Astrocyte (in vitro differentiated cells and primary cell): ENCODE results near the gene OSCP1. TPM values are rescaled to one million over a fixed set of nuclear protein-coding genes. Genes with fewer than 3 reads are reported as not detected.
"Not testable (repeated sequence)": the region's sequence is repeated elsewhere in the genome, so short reads cannot be mapped to it uniquely, and the experiment has no call there.

Source experiments
- DNase-seq: peaks from one replicate; pipeline ENCODE4 v3.0.0-alpha.2; 2010; ENCODE audit warnings: low read depth
- FAIRE-seq: peaks from 2 replicates; lab custom pipeline; 2011; peaks lifted over from hg19 to GRCh38; lab: Jason Lieb, UNC
- H2AFZ ChIP-seq: 2 replicates; pipeline ENCODE4 v1.6.0; 2012; ENCODE audit warnings: low read depth, low read length, inconsistent platforms
- H3K27ac ChIP-seq: 2 replicates; pipeline ENCODE4 v1.5.1; 2011; ENCODE audit warnings: low read depth, low read length, inconsistent platforms
- H3K27me3 ChIP-seq: 2 replicates; pipeline ENCODE4 v1.6.0; 2011; ENCODE audit warnings: low read length, inconsistent platforms; ENCODE audit not compliant: insufficient read depth
- H3K36me3 ChIP-seq: 2 replicates; pipeline ENCODE4 v1.5.1; 2011; ENCODE audit warnings: low read length, inconsistent platforms; ENCODE audit not compliant: insufficient read depth
- H3K4me1 ChIP-seq: 2 replicates; pipeline ENCODE4 v1.5.1; 2011; ENCODE audit warnings: low read length, inconsistent platforms; ENCODE audit not compliant: insufficient read depth
- H3K4me2 ChIP-seq: 2 replicates; pipeline ENCODE4 v1.6.0; 2012; ENCODE audit warnings: low read length, inconsistent platforms
- H3K4me3 ChIP-seq: 2 replicates; pipeline ENCODE4 v1.5.1; 2011; ENCODE audit warnings: low read depth, mild to moderate bottlenecking, low read length, inconsistent platforms; ENCODE audit not compliant: insufficient read depth
- H3K79me2 ChIP-seq: 2 replicates; pipeline ENCODE4 v1.6.0; 2012; ENCODE audit warnings: mild to moderate bottlenecking, low read length, inconsistent platforms; ENCODE audit not compliant: insufficient read depth
- H3K9ac ChIP-seq: 2 replicates; pipeline ENCODE4 v1.6.0; 2012; ENCODE audit warnings: mild to moderate bottlenecking, low read length, inconsistent platforms
- H3K9me3 ChIP-seq: 2 replicates; pipeline ENCODE4 v1.5.1; 2012; ENCODE audit warnings: low read depth, mild to moderate bottlenecking, low read length, inconsistent platforms; ENCODE audit not compliant: insufficient read depth
- H4K20me1 ChIP-seq: 2 replicates; pipeline ENCODE4 v1.6.0; 2012; ENCODE audit warnings: low read length, inconsistent platforms; ENCODE audit not compliant: insufficient read depth
- H3K27ac Mint-ChIP-seq: one replicate; pipeline ENCODE4 v1.8.0; 2021; ENCODE audit warnings: mild to moderate bottlenecking, mixed read lengths; ENCODE audit not compliant: unreplicated experiment
- H3K27me3 Mint-ChIP-seq: one replicate; pipeline ENCODE4 v1.8.0; 2021; ENCODE audit warnings: low read depth, mixed read lengths; ENCODE audit not compliant: unreplicated experiment
- H3K36me3 Mint-ChIP-seq: one replicate; pipeline ENCODE4 v1.8.0; 2021; ENCODE audit warnings: low read depth, mixed read lengths; ENCODE audit not compliant: unreplicated experiment
- H3K4me1 Mint-ChIP-seq: one replicate; pipeline ENCODE4 v1.8.0; 2021; ENCODE audit warnings: low read depth, mixed read lengths; ENCODE audit not compliant: unreplicated experiment
- H3K4me3 Mint-ChIP-seq: one replicate; pipeline ENCODE4 v1.8.0; 2021; ENCODE audit warnings: mild to moderate bottlenecking, moderate library complexity, mixed read lengths; ENCODE audit not compliant: unreplicated experiment
- H3K9me3 Mint-ChIP-seq: one replicate; pipeline ENCODE4 v1.8.0; 2021; ENCODE audit warnings: mild to moderate bottlenecking, mixed read lengths; ENCODE audit not compliant: unreplicated experiment
- EZH2 ChIP-seq: IDR thresholded peaks from 2 replicates; pipeline ENCODE4 v1.6.1; 2012; ENCODE audit warnings: mild to moderate bottlenecking, low read length, inconsistent platforms; ENCODE audit not compliant: insufficient read depth
- total RNA-seq: library from RNA; stranded (reverse); gene quantifications from 2 replicates; pipeline ENCODE4 v1.2.1, GENCODE V29; 2021
- TF ChIP-seq, protein P1 (sequence below): IDR thresholded peaks from 2 replicates; pipeline ENCODE4 v1.5.1; 2011; ENCODE audit warnings: low read depth, mild to moderate bottlenecking, inconsistent platforms, low read length, moderate library complexity; ENCODE audit not compliant: insufficient read depth

OSCP1 gene
- total RNA-seq, 1 donor from 2014 or later, result 6.3 TPM

DNA sequence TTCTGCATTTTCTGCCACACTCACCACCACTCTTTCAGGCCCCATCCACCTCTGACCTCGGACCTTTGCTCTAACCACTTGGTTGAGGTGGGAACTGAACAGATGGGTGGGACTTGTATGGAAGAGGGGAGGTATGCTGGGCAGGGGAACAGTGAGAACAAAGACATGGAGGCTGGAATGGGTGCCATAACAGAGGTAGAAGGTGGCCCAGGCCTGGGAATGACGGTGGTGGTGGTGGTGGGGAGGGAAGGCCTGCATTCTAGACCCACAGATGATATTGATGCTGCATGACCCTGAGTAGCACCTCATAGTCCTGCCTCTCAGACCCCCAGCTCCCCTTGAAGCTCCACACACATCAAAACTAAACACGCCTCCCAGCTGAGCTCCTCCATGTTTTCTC lies 37.7 kb upstream of the OSCP1 start:
- DNase-seq (no peak), FAIRE-seq (no peak)
- H3K9me3 Mint-ChIP-seq, result no peaks in the 10 kb centered on the region
- Histone ChIP-seq H3K27ac (no peak overlapping the region), H3K9me3 (no peaks in the 10 kb centered on the region), H3K4me3 (no peak overlapping the region), H4K20me1 (no peaks in the 10 kb centered on the region), H3K4me2 (no peak overlapping the region), H3K36me3 (no peaks in the 10 kb centered on the region), H3K4me1 (no peaks in the 10 kb centered on the region), H3K27me3 (peaks cover 9% of the 10 kb centered on the region), H3K9ac (no peak overlapping the region), H2AFZ (no peak overlapping the region), H3K79me2 (no peaks in the 10 kb centered on the region)
- no peaks in the 10 kb centered on the region for H3K36me3 Mint-ChIP-seq
- no peak overlapping the region for H3K4me3 Mint-ChIP-seq
- peaks cover 3% of the 10 kb centered on the region for H3K27me3 Mint-ChIP-seq
- TF ChIP-seq, protein P1, sequence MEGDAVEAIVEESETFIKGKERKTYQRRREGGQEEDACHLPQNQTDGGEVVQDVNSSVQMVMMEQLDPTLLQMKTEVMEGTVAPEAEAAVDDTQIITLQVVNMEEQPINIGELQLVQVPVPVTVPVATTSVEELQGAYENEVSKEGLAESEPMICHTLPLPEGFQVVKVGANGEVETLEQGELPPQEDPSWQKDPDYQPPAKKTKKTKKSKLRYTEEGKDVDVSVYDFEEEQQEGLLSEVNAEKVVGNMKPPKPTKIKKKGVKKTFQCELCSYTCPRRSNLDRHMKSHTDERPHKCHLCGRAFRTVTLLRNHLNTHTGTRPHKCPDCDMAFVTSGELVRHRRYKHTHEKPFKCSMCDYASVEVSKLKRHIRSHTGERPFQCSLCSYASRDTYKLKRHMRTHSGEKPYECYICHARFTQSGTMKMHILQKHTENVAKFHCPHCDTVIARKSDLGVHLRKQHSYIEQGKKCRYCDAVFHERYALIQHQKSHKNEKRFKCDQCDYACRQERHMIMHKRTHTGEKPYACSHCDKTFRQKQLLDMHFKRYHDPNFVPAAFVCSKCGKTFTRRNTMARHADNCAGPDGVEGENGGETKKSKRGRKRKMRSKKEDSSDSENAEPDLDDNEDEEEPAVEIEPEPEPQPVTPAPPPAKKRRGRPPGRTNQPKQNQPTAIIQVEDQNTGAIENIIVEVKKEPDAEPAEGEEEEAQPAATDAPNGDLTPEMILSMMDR, result no peak
- no peak for TF ChIP-seq EZH2
- H3K27ac Mint-ChIP-seq, result no peak overlapping the region
- no peaks in the 10 kb centered on the region for H3K4me1 Mint-ChIP-seq

GRCh38 chr1:36487336-36487725 lies 37.1 kb upstream of the OSCP1 start:
- not testable (repeated sequence) for H2AFZ ChIP-seq, H3K4me1 ChIP-seq, H3K9me3 Mint-ChIP-seq, H3K4me2 ChIP-seq, H3K36me3 ChIP-seq, H3K27ac ChIP-seq, H3K4me1 Mint-ChIP-seq, H3K27me3 Mint-ChIP-seq, H3K4me3 Mint-ChIP-seq, H3K9me3 ChIP-seq, FAIRE-seq, H3K27ac Mint-ChIP-seq, H3K36me3 Mint-ChIP-seq, H3K27me3 ChIP-seq, H3K4me3 ChIP-seq, DNase-seq, H4K20me1 ChIP-seq, H3K9ac ChIP-seq, H3K79me2 ChIP-seq

DNA sequence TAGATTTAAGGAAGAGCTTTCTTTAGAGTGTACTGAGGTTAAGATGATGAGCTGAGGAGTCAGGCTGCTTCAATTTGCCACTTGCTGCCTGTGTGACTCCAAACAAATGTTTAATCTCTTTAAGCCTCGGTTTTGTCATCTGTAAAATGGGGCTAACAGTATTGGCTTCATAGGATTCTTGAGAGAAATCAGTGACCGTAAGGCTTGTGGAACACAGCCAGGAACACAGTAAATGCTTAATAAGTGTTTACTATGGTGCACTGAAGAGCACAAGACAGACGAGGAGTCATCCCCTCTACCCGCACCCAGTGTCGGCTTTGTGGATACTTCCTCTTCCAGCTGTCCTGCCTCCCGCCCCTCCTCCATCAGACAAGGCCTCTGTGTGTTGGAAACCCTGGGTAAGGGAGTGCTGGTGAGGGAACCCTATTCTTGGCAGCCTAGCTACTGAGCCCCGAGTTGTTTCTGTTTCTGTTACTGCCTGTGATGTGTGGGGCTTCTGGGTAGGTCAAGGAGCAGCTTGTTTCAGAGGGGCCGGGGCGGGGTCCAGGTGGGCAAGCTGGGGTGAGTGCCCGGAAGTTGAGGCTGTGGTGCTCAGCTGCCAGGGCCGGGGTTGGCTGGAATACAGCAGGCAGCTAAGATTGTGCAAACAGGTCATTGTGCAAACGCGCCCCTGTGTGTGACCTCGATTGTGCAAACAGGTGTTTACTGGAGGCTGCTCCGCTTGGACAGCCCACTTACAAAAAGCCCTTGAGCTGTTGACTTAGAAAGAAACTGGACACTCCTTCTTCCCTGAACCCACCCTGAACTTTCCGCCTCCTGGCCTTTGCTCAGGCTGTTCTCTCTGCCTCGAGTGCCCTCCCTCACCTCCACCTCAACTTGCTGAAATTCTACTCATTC lies 36.4 kb upstream of the OSCP1 start:
- Histone ChIP-seq H4K20me1 (no peaks in the 10 kb centered on the region), H3K4me3 (no peak overlapping the region), H3K79me2 (no peaks in the 10 kb centered on the region), H3K9ac (no peak overlapping the region), H3K4me1 (no peaks in the 10 kb centered on the region), H3K36me3 (no peaks in the 10 kb centered on the region), H3K27me3 (peaks cover 9% of the 10 kb centered on the region), H3K4me2 (no peak overlapping the region), H3K9me3 (no peaks in the 10 kb centered on the region), H2AFZ (no peak overlapping the region), H3K27ac (no peak overlapping the region)
- Mint-ChIP-seq H3K36me3 (no peaks in the 10 kb centered on the region), H3K4me1 (peaks cover 6% of the 10 kb centered on the region), H3K27ac (no peak overlapping the region), H3K27me3 (peaks cover 9% of the 10 kb centered on the region), H3K9me3 (no peaks in the 10 kb centered on the region), H3K4me3 (no peak overlapping the region)
- DNase-seq (no peak), FAIRE-seq (no peak)
- no peak for TF ChIP-seq EZH2
- TF ChIP-seq, protein P1, result no peak
